GM19043 (cell line): ENCODE measurements around the gene GTPBP6.
A peak's percentile ranks its signal among the peaks of the same experiment; 100 is the strongest.
"Not testable (repeated sequence)": the region's sequence is repeated elsewhere in the genome, so short reads cannot be mapped to it uniquely, and the experiment has no call there.

ENCODE experiments used
- ATAC-seq: cut with Tn5 transposase; IDR thresholded peaks from one replicate; pipeline ENCODE4 v1.9.1; 2021; ENCODE audit warnings: low read depth; ENCODE audit not compliant: unreplicated experiment

The GTPBP6 gene

GRCh38 chrX:320126-320783 lies 1.7 kb upstream of the GTPBP6 start:
- ATAC-seq, result no peak

GRCh38 chrX:319579-320125 lies 1.1 kb upstream of the GTPBP6 start:
- no peak for ATAC-seq

DNA sequence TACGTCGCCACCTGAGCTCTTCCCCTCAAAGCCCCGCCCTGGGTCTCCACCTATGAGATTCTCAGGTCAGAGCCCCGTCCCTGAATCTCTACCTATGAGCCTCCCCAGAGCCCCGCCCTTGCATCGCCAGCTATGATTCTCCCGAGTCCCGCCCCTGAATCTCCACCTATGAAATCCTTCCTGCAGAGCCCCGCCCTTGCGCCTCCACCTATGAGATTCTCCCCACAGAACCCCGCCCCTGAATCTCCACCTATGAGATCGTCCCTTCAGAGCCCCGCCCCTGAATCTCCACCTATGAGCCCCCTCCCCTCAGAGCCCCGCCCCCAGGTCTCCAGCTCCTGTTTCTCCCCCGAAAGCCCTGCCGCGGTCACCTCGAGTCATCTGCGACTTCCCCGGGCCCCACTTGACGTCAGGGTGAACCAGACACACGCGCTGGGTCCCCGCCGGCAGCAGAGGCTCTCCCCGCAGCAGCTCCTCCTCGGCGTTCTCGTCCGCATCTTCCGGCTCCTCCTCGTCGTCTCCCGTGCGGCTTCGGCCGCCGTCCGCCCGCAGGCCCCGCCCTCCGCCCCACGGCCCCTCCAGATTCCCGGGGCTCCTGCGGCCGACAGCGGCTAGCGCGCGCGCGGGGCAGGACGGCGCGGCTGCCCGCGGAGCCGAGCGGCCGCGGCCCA lies 393 bp downstream of the GTPBP6 start:
- peak; percentile 61 for ATAC-seq

- ATAC-seq, result no peak
These were observed 1.1 kb downstream of the GTPBP6 start for GRCh38 chrX:317424-318067.

DNA sequence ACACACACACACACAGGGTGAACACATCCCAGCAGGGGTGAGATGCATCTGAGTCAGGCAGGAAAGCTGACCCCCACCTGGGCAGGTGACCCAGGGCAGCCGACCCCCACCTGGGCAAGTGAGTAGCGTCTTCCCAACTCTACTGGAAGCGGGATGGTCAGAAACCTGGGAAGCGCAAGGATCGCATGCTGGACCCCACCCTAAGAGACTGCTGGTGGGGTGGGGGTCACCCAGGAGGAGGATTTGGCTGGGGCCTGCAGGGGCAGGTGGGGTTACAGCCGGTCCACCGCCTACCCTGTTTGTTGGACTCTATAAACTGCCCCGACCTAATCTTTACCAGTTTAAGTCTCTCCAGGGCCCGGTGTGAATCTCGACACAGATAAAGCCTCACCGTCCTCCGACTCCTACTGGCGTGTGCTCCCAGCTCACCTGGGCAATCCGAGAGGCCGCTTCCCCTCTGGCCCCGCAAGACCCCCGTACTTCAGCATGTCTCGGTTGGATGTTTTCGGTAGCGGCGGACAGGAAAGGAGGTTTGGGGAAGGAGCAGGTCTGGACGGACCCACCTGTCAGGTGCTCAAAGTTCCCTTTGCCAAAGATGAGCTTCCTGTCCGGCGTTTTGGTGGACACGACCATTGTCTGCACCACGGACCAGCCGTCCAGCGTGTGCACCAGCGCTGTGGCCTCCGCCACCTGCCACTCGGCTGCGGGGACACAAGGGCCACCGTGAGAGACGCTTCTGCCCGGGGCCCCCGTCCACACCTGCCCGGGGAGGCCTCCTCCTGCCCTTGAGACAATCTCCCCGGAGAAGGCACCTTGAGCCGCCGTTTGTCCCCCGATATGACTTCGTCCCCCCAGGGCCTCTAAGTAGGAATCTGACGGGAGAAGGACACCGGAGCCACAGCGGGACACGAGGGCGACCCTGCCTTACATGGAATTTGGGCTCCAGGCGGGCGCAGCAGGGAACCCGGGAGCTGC lies 2.0 kb downstream of the GTPBP6 start:
- no peak for ATAC-seq

GRCh38 chrX:314781-315595 lies 3.6 kb downstream of the GTPBP6 start:
- no peak for ATAC-seq

- ATAC-seq, result no peak
These were observed 4.5 kb downstream of the GTPBP6 start for GRCh38 chrX:314049-314448.

GRCh38 chrX:313546-313945 lies 5.0 kb downstream of the GTPBP6 start:
- ATAC-seq, result no peak

GRCh38 chrX:312621-313331 lies 5.8 kb downstream of the GTPBP6 start:
- no peak for ATAC-seq

- ATAC-seq, result no peak
These were observed 7.2 kb downstream of the GTPBP6 start for GRCh38 chrX:311156-312129.

DNA sequence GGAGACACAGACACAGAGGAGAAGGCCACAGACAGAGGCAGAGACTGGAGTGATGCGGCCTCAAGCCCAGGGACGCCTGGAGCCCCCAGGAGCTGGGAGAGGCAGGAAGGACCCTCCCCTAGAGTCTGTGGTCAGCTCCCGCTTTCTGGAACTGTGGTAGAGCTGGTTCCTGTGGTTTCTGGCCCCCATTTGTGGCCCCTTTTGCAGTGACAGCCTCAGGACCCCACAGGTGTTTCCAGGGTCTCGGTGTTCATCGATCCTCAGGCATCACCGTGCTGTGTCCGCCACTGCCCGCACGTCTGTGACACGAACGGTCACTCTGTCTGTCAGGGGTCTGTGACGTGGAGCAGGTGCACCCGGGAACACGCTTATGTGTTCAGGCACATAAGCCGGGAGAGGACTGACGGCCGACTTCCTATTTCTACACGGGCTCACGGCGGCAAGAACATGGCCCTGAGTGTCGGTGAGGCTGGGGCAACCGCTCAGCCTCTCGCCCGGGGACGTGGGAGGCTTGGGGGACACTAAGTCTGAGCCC lies 7.9 kb downstream of the GTPBP6 start:
- no peak for ATAC-seq

- no peak for ATAC-seq
These were observed 9.6 kb downstream of the GTPBP6 start for GRCh38 chrX:308821-309520.

GRCh38 chrX:307261-308111 lies 11.1 kb downstream of the GTPBP6 start:
- ATAC-seq, result no peak

DNA sequence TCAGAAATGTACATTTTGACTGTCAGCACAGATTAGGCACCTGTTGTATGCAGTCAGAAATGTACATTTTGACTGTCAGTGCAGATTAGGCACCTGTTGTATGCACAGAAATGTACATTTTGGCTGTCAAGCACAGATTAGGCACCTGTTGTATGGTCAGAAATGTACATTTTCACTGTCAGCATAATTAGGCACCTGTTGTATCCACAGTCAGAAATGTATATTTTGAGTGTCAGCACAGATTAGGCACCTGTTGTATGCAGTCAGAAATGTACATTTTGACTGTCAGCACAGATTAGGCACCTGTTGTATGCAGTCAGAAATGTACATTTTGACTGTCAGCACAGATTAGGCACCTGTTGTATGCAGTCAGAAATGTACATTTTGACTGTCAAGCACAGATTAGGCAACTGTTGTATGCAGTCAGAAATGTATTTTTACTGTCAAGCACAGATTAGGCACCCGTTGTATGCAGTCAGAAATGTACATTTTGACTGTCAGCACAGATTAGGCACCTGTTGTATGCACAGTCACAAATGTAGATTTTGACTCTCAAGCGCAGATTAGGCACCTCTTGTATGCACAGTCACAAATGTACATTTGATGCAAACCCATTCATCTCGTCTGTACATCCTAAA lies 11.9 kb downstream of the GTPBP6 start:
- not testable (repeated sequence) for ATAC-seq

GRCh38 chrX:305781-306613 lies 12.6 kb downstream of the GTPBP6 start:
- not testable (repeated sequence) for ATAC-seq
